ENCODE data around the gene PGGT1B.

DNA sequence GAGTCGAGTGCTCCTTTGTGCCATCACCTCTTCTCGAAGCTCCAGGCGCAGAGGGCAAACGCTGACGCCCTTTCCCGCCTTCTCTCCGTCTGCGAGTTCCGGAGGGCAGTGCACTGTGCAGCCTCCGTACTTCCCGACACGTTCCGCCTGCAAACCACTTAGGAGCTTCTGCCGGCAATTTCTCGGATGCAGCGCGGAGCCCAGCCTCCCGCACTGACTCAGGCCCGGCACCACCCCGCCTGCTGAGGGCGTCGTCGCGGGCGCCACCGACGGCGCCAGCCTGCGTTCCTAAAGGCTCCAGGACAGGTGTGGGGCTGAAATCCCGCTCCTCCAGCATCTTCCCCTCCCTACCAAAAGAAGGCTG is 83.7 kb downstream of the PGGT1B start:
- TF ChIP-seq, protein P1, sequence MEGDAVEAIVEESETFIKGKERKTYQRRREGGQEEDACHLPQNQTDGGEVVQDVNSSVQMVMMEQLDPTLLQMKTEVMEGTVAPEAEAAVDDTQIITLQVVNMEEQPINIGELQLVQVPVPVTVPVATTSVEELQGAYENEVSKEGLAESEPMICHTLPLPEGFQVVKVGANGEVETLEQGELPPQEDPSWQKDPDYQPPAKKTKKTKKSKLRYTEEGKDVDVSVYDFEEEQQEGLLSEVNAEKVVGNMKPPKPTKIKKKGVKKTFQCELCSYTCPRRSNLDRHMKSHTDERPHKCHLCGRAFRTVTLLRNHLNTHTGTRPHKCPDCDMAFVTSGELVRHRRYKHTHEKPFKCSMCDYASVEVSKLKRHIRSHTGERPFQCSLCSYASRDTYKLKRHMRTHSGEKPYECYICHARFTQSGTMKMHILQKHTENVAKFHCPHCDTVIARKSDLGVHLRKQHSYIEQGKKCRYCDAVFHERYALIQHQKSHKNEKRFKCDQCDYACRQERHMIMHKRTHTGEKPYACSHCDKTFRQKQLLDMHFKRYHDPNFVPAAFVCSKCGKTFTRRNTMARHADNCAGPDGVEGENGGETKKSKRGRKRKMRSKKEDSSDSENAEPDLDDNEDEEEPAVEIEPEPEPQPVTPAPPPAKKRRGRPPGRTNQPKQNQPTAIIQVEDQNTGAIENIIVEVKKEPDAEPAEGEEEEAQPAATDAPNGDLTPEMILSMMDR (IDR thresholded peaks at IDR 0.05) = no peak
- no peak for TF ChIP-seq POLR2A (IDR thresholded peaks at IDR 0.05)
